ENCODE data around the gene KRTAP4-2.
"Not testable (repeated sequence)": the region's sequence is repeated elsewhere in the genome, so short reads cannot be mapped to it uniquely, and the experiment has no call there.

The KRTAP4-2 gene

DNA sequence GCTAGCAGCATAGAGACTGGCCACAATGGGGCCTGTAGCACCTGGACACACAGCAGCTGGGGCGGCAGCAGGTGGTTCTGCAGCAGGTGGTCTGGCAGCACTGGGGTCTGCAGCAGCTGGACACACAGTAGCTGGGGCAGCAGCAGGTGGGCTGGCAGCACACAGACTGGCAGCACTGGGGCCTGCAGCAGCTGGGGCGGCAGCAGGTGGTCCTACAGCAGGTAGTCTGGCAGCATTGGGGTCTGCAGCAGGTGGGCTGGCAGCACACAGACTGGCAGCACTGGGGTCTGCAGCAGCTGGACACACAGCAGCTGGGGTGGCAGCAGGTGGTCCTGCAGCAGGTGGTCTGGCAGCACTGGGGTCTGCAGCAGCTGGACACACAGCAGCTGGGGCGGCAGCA lies 17.8 kb downstream of the KRTAP4-2 start:
- DNase-seq = not testable (repeated sequence)

DNA sequence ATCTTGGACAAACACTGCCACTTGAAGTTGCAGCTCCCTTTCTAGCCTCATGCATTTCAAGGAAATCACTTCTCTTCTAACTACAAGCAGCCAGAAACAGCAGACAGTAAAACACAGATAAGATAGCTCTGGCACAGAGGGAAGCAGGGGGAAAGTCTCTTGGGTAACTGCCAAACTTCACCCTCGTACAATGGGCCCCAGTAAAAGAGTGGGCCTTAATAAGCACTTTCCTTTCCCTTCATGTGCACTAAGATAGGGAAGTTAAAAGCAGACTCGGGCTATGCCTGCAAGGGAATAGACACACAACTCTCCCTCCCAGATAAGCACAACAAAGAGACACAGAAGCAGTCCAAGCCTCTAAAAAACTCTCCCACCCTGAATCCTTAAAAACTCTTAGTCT lies 24.2 kb downstream of the KRTAP4-2 start:
- DNase-seq = peak; percentile 78

GRCh38 chr17:41151525-41151924 lies 26.5 kb downstream of the KRTAP4-2 start:
- DNase-seq = no peak

- DNase-seq = no peak
These were observed 28.0 kb downstream of the KRTAP4-2 start for GRCh38 chr17:41150026-41150425.

GRCh38 chr17:41149652-41149985 lies 28.4 kb downstream of the KRTAP4-2 start, which contains the start of gene KRTAP4-5:
Gene KRTAP4-5, minus strand, starts transcription at chr17:41149825. Its CDS starts 58 bp downstream, at chr17:41149767.
- no peak for DNase-seq

DNA sequence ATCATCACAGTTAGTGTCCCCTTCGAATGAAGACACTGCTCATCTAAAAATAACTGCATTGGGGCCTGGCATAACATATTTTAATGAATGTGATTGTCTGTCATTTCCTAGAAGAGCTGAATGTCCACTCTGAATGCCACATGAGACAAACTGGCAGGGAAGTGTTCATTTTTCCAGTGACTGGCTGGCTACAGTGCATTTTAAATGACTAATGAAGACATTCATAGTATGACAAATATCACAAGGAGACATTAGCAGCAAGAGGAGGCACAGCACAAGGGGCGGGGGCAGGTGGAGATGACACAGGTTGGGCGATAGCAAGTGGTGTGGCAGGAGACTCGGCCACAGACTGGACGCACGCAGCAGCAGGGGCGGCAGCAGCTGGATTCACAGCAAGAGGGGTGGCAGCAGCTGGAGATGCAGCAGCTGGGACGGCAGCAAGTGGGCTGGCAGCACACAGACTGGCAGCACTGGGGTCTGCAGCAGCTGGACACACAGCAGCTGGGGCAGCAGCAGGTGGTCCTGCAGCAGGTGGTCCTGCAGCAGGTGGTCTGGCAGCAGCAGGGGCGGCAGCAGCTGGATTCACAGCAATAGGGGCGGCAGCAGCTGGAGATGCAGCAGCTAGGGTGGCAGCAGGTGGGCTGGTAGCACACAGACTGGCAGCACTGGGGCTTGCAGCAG lies 28.9 kb downstream of the KRTAP4-2 start:
- not testable (repeated sequence) for DNase-seq

- DNase-seq = no peak
These were observed 30.4 kb downstream of the KRTAP4-2 start for GRCh38 chr17:41147531-41148204.

- no peak for DNase-seq
These were observed 32.8 kb downstream of the KRTAP4-2 start for GRCh38 chr17:41145261-41145660.

DNA sequence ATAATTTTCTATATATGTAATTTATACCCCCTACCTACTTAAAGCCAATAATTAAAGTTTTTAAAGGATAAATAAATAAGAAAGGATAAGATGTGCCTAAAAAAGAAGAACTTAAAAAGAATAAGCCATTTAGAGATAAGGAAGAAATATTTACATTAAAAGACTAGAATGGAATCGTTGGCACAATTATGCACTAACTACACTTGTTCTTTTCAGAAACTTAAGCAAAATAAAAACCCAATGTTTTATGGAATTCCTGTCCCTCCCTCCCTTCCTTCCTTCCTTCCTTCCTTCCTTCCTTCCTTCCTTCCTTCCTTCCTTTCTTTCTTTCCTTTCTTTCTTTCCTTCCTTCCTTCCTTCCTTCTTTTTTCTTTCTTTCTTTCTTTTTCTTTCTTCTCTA lies 33.2 kb downstream of the KRTAP4-2 start:
- no peak for DNase-seq

- no peak for DNase-seq
These were observed 36.7 kb downstream of the KRTAP4-2 start for GRCh38 chr17:41141361-41141760.

GRCh38 chr17:41140360-41141131 lies 37.5 kb downstream of the KRTAP4-2 start, which contains the start of gene KRTAP4-6:
Gene KRTAP4-6, minus strand, starts transcription at chr17:41140544. Its CDS starts 57 bp downstream, at chr17:41140487.
- DNase-seq = no peak

- not testable (repeated sequence) for DNase-seq
These were observed 38.2 kb downstream of the KRTAP4-2 start for GRCh38 chr17:41139865-41140264.

DNA sequence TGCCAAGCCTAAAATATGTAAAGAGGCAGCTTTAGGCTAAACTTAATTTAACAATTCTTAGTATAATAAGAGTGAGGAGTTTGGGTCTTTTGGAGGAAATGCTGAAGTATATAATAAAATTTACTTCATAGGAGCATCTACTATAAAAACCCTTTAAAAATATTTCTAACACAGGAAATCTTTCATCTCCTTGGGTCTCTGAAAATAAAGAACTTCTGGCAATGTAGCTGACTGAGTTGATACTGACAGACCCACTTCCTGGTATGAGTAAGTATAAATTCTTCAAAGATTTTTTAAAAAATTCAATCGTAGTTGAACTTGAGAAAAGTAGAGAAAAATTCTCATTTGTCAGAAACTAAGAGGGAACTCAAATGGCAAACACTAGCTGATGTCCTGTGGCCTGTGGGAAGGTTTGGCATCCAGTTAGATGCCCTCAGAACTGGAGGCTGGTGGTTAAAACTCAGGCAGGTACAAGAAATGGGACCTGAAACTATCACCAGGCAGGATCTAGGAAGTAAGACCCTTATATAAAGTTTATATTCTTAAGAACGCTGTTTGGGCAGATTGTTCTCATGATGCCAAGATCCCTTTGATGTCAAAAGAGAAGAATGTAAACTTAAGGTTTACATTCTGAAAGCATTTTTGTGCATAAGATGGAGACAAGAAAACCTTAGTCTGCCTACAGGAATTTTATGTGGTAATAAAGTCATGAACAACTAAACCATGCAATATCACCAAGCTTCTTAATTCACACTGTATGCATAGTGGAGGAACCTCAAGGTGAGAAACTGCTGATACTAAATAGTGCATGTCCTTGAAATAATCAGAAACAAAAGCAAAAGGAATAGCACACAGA lies 43.9 kb downstream of the KRTAP4-2 start:
- no peak for DNase-seq

DNA sequence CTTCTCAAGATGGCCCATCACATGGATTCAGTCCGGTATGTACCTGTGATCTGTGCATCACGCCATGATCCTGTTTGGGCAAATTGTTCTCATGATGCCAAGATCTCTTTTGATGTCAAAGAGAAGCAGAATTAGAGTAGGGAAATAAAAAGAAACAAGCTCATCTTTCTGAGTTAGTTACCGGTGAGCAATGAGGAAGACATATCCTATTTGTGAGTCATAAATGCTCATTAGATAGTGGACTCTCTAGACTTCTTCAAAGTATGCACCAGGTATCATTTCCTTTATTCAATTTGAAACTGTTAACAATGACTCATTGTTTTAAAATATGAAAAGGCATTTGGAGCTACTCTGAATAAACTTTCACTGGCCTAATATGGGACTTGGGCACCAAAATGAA lies 46.0 kb downstream of the KRTAP4-2 start:
- DNase-seq = no peak
